PFSK-1 (cell line): ENCODE data around the gene DGKI.

Experiments used
- FOXP2 ChIP-seq: optimal IDR thresholded peaks from 2 replicates; pipeline ENCODE3; 2011; ENCODE audit warnings: borderline replicate concordance, control low read depth, inconsistent platforms; ENCODE audit not compliant: insufficient read depth; ENCODE audit errors: extremely low read length, extremely low read depth
- POLR2AphosphoS5 ChIP-seq: IDR thresholded peaks from 2 replicates; pipeline ENCODE4 v1.6.1; 2012; ENCODE audit warnings: low read depth, mild to moderate bottlenecking, control low read depth, low read length, moderate library complexity
- REST ChIP-seq, 2 experiments: IDR thresholded peaks; 2 replicates each; pipeline versions ENCODE4 v1.6.1 to v1.8.0; 2011 to 2012; ENCODE audit warnings: low read depth in 2 of 2, low read length in 2 of 2, control low read depth in 1 of 2, inconsistent platforms in 1 of 2, mild to moderate bottlenecking in 1 of 2, moderate library complexity in 1 of 2; ENCODE audit not compliant: insufficient read depth in 1 of 2
- SIN3A ChIP-seq: IDR thresholded peaks from 2 replicates; pipeline ENCODE4 v1.6.1; 2012; ENCODE audit warnings: mild to moderate bottlenecking, low read length, moderate library complexity, borderline replicate concordance; ENCODE audit not compliant: insufficient read depth
- TAF1 ChIP-seq: IDR thresholded peaks from 2 replicates; pipeline ENCODE4 v1.6.1; 2012; ENCODE audit warnings: low read length, control low read depth, borderline replicate concordance; ENCODE audit not compliant: insufficient read depth

GRCh38 chr7:137885678-137886077, 38.9 kb upstream of the DGKI start:
- no peak for TF ChIP-seq FOXP2
- no peak for TF ChIP-seq POLR2AphosphoS5
- TF ChIP-seq TAF1, result no peak
- no peak for TF ChIP-seq REST (IDR thresholded peaks at IDR 0.05; ENCODE audit: insufficient read depth in 1 of 2, low read depth in 2 of 2, low read length in 2 of 2)
- no peak for TF ChIP-seq SIN3A
